DND-41 (cell line): ENCODE measurements around the gene SIRPB2.

Source experiments
- CTCF ChIP-seq: IDR thresholded peaks from 2 replicates; pipeline ENCODE4 v1.5.1; 2012; ENCODE audit warnings: borderline replicate concordance, low read length, moderate library complexity, mild to moderate bottlenecking; ENCODE audit not compliant: poor library complexity, severe bottlenecking; ENCODE audit errors: extremely low read depth
- EZH2 ChIP-seq: IDR thresholded peaks from 3 replicates; pipeline ENCODE4 v1.6.1; 2012; ENCODE audit warnings: borderline replicate concordance, low read depth, mild to moderate bottlenecking, moderate library complexity, low read length, inconsistent platforms; ENCODE audit not compliant: severe bottlenecking

- no peak for TF ChIP-seq EZH2
- no peak for TF ChIP-seq CTCF
Measured at GRCh38 chr20:1429143-1429728, 62.0 kb downstream of the SIRPB2 start.
